Activated T-cell treated with anti-CD3 and anti-CD28 coated beads, Interleukin-2, amount 50 U/mL, for 72 hours (primary cell): ENCODE results near the gene CFAP20. TPM values are rescaled to one million over a fixed set of nuclear protein-coding genes. Genes with fewer than 3 reads are reported as not detected.
"Not testable (repeated sequence)": the region's sequence is repeated elsewhere in the genome, so short reads cannot be mapped to it uniquely, and the experiment has no call there.

Experiments
- ATAC-seq, 2 donors: fragments of 150-1000 bp; cut with Tn5 transposase; replicated peaks in 1 of 2; 2 replicates each; pipeline ENCODE4 v1.10.0; 2021; ENCODE audit warnings: moderate library complexity in 2 of 2, mild to moderate bottlenecking in 1 of 2
- DNase-seq, 2 donors: peaks; one replicate each; pipeline ENCODE4 v3.0.0; 2021 to 2022; ENCODE audit warnings: mixed read lengths in 1 of 2
- H3K27ac Mint-ChIP-seq: one replicate; pipeline ENCODE4 v1.8.0; 2022; ENCODE audit warnings: mild to moderate bottlenecking, moderate library complexity, mixed read lengths
- H3K27me3 Mint-ChIP-seq: one replicate; pipeline ENCODE4 v1.8.0; 2022; ENCODE audit warnings: low read depth, mixed read lengths
- H3K36me3 Mint-ChIP-seq, 2 donors: one replicate each; pipeline ENCODE4 v1.8.0; 2022; ENCODE audit warnings: mixed read lengths in 2 of 2, mild to moderate bottlenecking in 1 of 2; ENCODE audit not compliant: insufficient read depth in 2 of 2
- H3K4me1 Mint-ChIP-seq: one replicate; pipeline ENCODE4 v1.8.0; 2022; ENCODE audit warnings: low read depth, mixed read lengths
- H3K4me3 Mint-ChIP-seq, 2 donors: one replicate each; pipeline ENCODE4 v1.8.0; 2022; ENCODE audit warnings: mild to moderate bottlenecking in 2 of 2, mixed read lengths in 2 of 2, moderate library complexity in 2 of 2
- H3K9me3 Mint-ChIP-seq, 2 donors: one replicate each; pipeline ENCODE4 v1.8.0; 2022; ENCODE audit warnings: mixed read lengths in 2 of 2
- total RNA-seq, 2 donors: library from RNA; stranded (reverse); gene quantifications; one replicate each; pipeline ENCODE4 v1.2.3, GENCODE V29; 2022

The CFAP20 gene
- total RNA-seq, 2 donors from 2014 or later, result 37.6 to 42.4 TPM

DNA sequence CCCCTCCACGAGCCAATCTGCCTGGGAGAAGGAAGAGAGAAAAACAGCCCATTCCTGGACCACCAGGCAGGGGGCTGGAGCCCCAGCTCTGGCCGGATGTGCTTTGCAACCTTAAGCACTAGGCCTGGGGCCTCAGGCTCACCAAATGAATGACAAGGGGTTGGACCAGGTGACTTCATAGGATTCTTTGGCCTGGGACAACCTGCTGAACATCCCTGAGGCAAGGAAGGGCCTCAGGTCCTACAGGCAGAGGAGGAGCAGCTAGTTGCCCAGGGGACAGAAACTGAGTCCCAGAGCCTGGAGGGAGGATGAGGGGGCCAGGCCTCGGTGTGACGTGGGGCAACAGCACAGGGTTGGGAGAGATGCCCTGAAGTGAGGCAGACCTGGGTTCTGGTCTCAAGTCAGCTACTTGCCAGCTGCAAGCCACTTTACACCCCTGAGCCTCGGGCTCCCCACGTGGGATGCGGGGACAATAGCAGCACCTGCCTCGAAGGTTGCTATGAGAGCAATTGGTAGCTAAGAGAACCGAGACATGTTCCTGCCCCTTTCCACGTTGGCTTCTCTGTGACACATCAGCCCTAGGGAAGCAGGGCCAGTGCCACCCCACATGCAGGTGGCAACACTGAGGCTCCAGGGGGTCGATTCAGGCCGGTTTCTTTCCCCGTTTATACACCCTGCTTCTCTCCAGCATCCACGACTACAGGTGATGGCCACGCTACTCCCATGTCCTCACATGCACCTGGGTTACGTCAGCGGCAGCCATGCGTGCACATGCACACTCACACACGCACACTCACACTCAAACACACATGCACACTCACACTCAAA lies 42.6 kb downstream of the CFAP20 start:
- DNase-seq (no peak), ATAC-seq (no peak)
- no peaks in the 10 kb centered on the region for H3K4me1 Mint-ChIP-seq

DNA sequence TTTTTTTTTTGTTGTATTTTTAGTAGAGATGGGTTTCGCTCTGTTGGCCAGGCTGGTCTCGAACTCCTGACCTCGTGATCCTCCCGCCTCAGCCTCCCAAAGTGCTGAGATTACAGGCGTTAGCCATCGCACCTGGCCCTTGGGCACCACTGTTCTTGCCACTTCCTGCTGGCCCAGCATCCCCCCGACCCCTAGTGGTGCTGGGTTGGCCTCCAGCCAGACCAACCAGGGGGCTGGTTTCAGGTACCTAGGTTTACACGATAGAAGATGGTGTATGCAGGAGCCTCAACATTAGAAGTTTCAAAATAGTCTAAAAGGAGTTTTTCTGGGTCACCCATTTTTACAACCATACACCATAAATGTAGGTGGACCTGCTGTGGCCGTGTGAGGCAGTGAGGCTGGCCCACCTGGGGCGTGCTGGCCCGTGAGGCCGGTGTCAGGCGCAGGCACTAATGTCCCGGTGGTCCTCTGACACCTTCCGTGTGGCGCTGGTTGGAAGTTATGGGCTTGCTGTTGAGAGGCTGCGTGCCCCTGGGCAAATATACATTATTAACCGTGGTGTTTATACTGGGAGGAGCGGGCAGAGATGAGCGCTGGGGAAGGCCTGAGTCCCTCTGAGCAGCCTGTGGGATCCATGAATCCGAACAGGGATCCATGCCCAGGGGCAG lies 43.5 kb downstream of the CFAP20 start:
- ATAC-seq (no peak), DNase-seq (no peak)
- Mint-ChIP-seq H3K27me3 (no peaks in the 10 kb centered on the region), H3K36me3 (no peaks in the 10 kb centered on the region), H3K27ac (no peak overlapping the region), H3K4me3 (no peak overlapping the region), H3K4me1 (no peaks in the 10 kb centered on the region), H3K9me3 (no peaks in the 10 kb centered on the region)

More for the DNA sequence above, 42.6 kb downstream of the CFAP20 start:
- Mint-ChIP-seq H3K27ac (no peak overlapping the region), H3K36me3 (no peaks in the 10 kb centered on the region), H3K4me3 (no peak overlapping the region), H3K27me3 (no peaks in the 10 kb centered on the region), H3K9me3 (no peaks in the 10 kb centered on the region)

DNA sequence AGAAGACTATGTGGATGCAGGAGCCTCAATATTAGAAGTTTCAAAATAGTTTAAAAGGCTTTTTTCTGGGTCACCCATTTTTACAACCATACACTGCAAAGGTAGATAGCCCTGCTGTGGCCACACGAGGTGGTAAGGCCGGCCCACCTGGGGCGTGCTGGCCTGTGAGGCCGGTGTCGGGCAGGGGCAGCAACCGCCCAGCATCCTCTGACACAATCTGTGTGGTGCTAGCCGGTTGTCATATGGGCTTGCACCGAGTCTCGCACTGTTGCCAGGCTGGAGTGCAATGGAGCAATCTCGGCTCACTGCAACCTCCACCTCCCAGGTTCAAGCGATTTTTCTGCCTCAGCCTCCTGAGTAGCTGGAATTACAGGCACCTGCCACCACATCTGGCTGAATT lies 44.0 kb downstream of the CFAP20 start:
- H3K36me3 Mint-ChIP-seq, result no peaks in the 10 kb centered on the region
- no peak overlapping the region for H3K27ac Mint-ChIP-seq
- no peaks in the 10 kb centered on the region for H3K27me3 Mint-ChIP-seq
- DNase-seq (no peak), ATAC-seq (no peak)
- H3K4me1 Mint-ChIP-seq, result no peaks in the 10 kb centered on the region
- H3K9me3 Mint-ChIP-seq, result no peaks in the 10 kb centered on the region
- no peak overlapping the region for H3K4me3 Mint-ChIP-seq

DNA sequence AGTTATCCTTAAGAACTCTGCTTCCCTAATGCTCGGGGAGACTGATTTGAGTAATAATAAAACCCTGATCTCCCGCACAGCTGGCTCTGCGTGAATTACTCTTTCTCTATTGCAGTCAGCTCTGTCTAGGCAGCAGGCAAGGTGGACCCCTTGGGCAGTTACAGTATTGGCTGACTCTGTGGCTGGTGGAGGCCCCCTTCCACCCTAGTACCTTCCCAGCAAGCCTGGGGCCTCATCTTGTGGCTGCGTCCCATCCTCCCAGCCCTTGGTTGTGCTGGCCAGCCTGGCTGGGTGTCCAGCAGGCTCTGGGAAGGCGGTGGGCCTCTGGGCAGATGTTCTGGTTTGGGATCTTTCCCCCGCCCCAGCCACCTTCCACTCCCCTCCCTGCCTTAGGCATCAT lies 44.5 kb downstream of the CFAP20 start:
- H3K36me3 Mint-ChIP-seq, result no peaks in the 10 kb centered on the region
- DNase-seq, result no peak
- no peak for ATAC-seq
- no peaks in the 10 kb centered on the region for H3K27me3 Mint-ChIP-seq
- H3K9me3 Mint-ChIP-seq, result no peaks in the 10 kb centered on the region
- no peak overlapping the region for H3K27ac Mint-ChIP-seq
- no peaks in the 10 kb centered on the region for H3K4me1 Mint-ChIP-seq
- H3K4me3 Mint-ChIP-seq, result no peak overlapping the region

- ATAC-seq (no peak), DNase-seq (no peak)
- no peaks in the 10 kb centered on the region for H3K4me1 Mint-ChIP-seq
- no peaks in the 10 kb centered on the region for H3K36me3 Mint-ChIP-seq
- no peak overlapping the region for H3K27ac Mint-ChIP-seq
- no peaks in the 10 kb centered on the region for H3K9me3 Mint-ChIP-seq
- no peak overlapping the region for H3K4me3 Mint-ChIP-seq
- H3K27me3 Mint-ChIP-seq, result no peaks in the 10 kb centered on the region
Observed at GRCh38 chr16:58082381-58082780, 46.8 kb downstream of the CFAP20 start.

DNA sequence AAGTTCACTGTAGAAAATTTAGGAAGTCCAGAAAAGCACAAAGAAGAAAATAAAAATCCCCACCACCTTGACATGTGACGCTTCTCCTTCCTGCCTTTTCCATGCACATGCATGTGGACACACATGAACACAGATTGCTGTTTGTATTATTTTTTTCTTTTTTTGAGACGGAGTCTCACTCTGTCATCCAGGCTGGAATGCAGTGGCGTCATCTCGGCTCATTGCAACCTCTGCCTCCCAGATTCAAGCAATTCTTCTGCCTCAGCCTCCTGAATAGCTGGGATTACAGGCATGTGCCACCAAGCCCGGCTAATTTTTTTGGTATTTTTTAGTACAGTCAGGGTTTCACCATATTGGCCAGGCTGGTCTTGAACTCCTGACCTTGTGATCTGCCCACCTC lies 48.5 kb downstream of the CFAP20 start:
- DNase-seq, H3K4me3 Mint-ChIP-seq, H3K9me3 Mint-ChIP-seq, H3K27me3 Mint-ChIP-seq, H3K27ac Mint-ChIP-seq, ATAC-seq, H3K4me1 Mint-ChIP-seq, H3K36me3 Mint-ChIP-seq: not testable (repeated sequence)

- Mint-ChIP-seq H3K9me3 (peaks cover 4 to 6% of the 10 kb centered on the region in 2 donors), H3K27ac (no peak overlapping the region), H3K4me3 (no peak overlapping the region), H3K4me1 (no peaks in the 10 kb centered on the region), H3K36me3 (no peaks in the 10 kb centered on the region), H3K27me3 (no peaks in the 10 kb centered on the region)
- DNase-seq (no peak), ATAC-seq (no peak)
Observed at GRCh38 chr16:58077796-58078195, 51.4 kb downstream of the CFAP20 start.

DNA sequence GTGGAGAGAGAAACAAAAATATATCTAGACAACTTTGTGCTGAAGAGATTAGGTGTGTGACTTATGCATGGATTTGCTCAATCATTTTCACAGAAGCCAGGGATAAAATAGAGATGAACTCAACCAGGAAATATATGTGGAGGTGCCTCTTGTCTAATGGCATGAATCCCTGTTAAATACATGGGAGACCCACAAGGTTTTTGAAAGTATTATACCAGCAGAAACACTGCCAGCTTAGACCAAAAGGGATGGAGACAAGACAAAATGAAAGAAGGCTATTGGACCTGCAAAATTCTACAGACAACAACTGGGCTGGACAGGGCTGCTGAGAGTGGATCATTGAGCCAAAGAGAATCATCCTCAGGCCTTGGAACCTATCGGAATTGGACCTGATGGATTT lies 52.7 kb downstream of the CFAP20 start:
- Mint-ChIP-seq H3K36me3 (no peaks in the 10 kb centered on the region), H3K27ac (no peak overlapping the region), H3K4me1 (no peaks in the 10 kb centered on the region), H3K27me3 (no peaks in the 10 kb centered on the region), H3K9me3 (peaks cover 5 to 6% of the 10 kb centered on the region in 2 donors), H3K4me3 (no peak overlapping the region)
- ATAC-seq, result no peak
- no peak for DNase-seq

DNA sequence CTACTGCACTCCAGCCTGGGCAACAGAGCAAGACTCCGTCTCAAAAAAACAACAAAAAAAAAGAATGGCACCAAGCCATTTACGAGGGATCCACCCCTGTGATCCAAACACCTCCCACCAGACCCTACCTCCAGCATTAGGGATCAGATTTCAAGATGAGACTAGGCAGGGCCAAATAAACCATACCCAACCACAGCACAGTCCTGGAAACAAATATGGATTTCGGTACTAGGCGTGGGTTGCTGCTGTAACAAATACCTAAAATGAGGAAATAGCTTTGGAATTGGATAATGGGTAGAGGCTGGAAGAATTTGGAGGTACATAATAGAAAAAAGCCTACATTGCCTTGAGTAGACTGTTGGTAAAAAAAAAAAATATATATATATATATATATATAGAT lies 54.5 kb downstream of the CFAP20 start:
- ATAC-seq, result no peak
- Mint-ChIP-seq H3K4me3 (no peak overlapping the region), H3K27me3 (no peaks in the 10 kb centered on the region), H3K36me3 (no peaks in the 10 kb centered on the region), H3K4me1 (no peaks in the 10 kb centered on the region), H3K9me3 (peaks cover 5 to 6% of the 10 kb centered on the region in 2 donors), H3K27ac (no peak overlapping the region)
- DNase-seq, result no peak

DNA sequence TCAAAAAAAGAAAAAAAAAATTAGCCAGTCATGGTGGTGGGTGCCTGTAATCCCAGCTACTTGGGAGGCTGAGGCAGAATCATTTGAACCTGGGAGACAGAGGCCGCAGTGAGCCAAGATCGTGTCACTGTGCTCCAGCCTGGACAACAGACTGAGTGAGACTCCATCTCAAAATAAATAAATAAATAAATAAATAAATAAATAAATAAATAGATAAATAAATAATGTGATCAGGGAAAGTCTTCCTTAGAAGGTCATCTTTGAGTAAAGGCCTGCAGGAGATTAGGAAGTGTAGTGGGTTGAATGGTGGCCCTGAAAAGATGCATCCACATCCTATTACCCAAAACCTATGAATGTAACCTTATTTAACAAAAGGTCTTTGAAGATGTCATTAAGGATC lies 56.1 kb downstream of the CFAP20 start:
- H3K4me3 Mint-ChIP-seq, H3K9me3 Mint-ChIP-seq, DNase-seq, ATAC-seq, H3K27me3 Mint-ChIP-seq, H3K27ac Mint-ChIP-seq, H3K36me3 Mint-ChIP-seq, H3K4me1 Mint-ChIP-seq: not testable (repeated sequence)

DNA sequence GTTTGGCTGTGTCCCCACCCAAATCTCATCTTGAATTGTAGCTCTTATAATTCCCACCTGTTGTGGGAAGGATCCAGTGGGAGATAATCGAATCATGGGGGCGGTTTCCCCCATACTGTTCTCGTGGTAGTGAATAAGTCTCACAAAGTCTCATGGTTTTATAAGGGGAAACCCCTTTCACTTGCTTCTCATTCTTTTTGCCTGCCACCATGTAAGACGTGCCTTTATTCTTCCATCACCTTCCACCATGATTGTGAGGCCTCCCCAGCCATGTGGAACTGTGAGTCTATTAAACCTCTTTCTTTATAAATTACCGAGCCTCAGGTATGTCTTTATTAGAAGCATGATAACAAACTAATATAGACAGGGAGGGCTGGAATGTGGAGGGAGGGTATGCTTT lies 57.0 kb downstream of the CFAP20 start:
- H3K4me1 Mint-ChIP-seq, ATAC-seq, H3K4me3 Mint-ChIP-seq, DNase-seq, H3K36me3 Mint-ChIP-seq, H3K27me3 Mint-ChIP-seq, H3K9me3 Mint-ChIP-seq, H3K27ac Mint-ChIP-seq: not testable (repeated sequence)

GRCh38 chr16:58070585-58070984 lies 58.6 kb downstream of the CFAP20 start:
- no peak for ATAC-seq
- Mint-ChIP-seq H3K36me3 (no peaks in the 10 kb centered on the region), H3K9me3 (peaks cover 0 to 5% of the 10 kb centered on the region in 2 donors)

More at GRCh38 chr16:58070585-58070984, 58.6 kb downstream of the CFAP20 start:
- Mint-ChIP-seq H3K27ac (no peak overlapping the region), H3K4me1 (no peaks in the 10 kb centered on the region), H3K27me3 (no peaks in the 10 kb centered on the region), H3K4me3 (no peak overlapping the region)
- no peak for DNase-seq
